Nephron (organoid): ENCODE measurements around the gene MEMO1.
"Not testable (repeated sequence)": the region's sequence is repeated elsewhere in the genome, so short reads cannot be mapped to it uniquely, and the experiment has no call there.

Experiments
- H3K27ac Mint-ChIP-seq, 3 experiments: 2 replicates each; pipeline ENCODE4 v1.8.0; 2020; ENCODE audit warnings: mixed read lengths in 3 of 3, mild to moderate bottlenecking in 2 of 3, moderate library complexity in 1 of 3
- H3K27me3 Mint-ChIP-seq: 2 replicates; pipeline ENCODE4 v1.8.0; 2021; ENCODE audit warnings: low read depth, mild to moderate bottlenecking, moderate library complexity, mixed read lengths
- H3K36me3 Mint-ChIP-seq: 2 replicates; pipeline ENCODE4 v1.8.0; 2020; ENCODE audit warnings: low read depth, mixed read lengths
- H3K4me1 Mint-ChIP-seq: 2 replicates; pipeline ENCODE4 v1.8.0; 2020; ENCODE audit warnings: mixed read lengths
- H3K4me3 Mint-ChIP-seq, 3 experiments: 2 replicates each; pipeline ENCODE4 v1.8.0; 2020; ENCODE audit warnings: mild to moderate bottlenecking in 3 of 3, mixed read lengths in 3 of 3, moderate library complexity in 2 of 3
- H3K9me3 Mint-ChIP-seq: 2 replicates; pipeline ENCODE4 v1.8.0; 2020; ENCODE audit warnings: mixed read lengths
- TF ChIP-seq, protein P1 (sequence below), 3 experiments: fragments of 200-600 bp; sonication (generic); IDR thresholded peaks; one replicate each; pipeline ENCODE4 v1.5.0; 2021; ENCODE audit warnings: antibody characterized with exemption in 3 of 3; ENCODE audit not compliant: unreplicated experiment in 3 of 3

MEMO1 gene

DNA sequence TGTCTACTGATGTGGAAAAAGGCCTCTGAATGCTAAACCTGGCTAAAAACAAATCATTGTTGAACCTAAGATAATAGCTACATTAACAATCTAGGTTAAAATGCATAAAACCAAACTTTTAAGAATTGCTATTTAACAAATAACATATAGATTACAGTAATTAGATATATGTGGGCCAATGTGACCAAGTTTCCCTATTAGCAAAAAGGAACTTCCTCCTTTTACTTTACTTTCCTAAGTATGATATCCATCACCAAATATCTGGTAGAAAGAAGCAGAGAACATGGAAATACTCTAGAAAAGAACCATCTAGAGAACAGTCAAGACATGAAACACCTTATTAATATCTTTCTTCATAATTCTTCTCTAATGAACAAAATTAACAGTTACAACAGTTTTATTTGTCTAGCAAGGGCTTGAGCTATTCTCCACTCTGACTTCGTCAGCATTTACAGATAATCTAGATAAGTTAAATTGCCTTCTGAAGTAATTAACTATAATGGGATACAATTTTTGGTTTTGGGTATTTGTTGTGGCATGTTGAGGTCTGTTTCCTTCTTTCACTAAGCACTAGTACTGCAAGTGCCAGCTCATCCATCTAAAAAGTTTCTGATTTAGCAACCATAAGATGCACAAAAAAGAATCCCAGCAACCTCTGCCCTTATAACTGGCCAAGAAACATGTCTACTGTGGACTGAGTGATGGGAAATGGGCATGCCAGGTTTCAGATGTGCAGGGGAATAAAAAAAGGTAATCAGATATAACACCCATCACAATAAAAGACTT is 53.3 kb downstream of the MEMO1 start:
- TF ChIP-seq, protein P1, sequence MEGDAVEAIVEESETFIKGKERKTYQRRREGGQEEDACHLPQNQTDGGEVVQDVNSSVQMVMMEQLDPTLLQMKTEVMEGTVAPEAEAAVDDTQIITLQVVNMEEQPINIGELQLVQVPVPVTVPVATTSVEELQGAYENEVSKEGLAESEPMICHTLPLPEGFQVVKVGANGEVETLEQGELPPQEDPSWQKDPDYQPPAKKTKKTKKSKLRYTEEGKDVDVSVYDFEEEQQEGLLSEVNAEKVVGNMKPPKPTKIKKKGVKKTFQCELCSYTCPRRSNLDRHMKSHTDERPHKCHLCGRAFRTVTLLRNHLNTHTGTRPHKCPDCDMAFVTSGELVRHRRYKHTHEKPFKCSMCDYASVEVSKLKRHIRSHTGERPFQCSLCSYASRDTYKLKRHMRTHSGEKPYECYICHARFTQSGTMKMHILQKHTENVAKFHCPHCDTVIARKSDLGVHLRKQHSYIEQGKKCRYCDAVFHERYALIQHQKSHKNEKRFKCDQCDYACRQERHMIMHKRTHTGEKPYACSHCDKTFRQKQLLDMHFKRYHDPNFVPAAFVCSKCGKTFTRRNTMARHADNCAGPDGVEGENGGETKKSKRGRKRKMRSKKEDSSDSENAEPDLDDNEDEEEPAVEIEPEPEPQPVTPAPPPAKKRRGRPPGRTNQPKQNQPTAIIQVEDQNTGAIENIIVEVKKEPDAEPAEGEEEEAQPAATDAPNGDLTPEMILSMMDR (IDR thresholded peaks at IDR 0.05; ENCODE audit: unreplicated experiment in 3 of 3) = no peak
- H3K9me3 Mint-ChIP-seq = no peaks in the 10 kb centered on the region
- H3K27ac Mint-ChIP-seq = no peak overlapping the region
- no peak overlapping the region for H3K4me3 Mint-ChIP-seq
- no peaks in the 10 kb centered on the region for H3K27me3 Mint-ChIP-seq
- H3K36me3 Mint-ChIP-seq = peaks cover 9% of the 10 kb centered on the region
- H3K4me1 Mint-ChIP-seq = no peaks in the 10 kb centered on the region

DNA sequence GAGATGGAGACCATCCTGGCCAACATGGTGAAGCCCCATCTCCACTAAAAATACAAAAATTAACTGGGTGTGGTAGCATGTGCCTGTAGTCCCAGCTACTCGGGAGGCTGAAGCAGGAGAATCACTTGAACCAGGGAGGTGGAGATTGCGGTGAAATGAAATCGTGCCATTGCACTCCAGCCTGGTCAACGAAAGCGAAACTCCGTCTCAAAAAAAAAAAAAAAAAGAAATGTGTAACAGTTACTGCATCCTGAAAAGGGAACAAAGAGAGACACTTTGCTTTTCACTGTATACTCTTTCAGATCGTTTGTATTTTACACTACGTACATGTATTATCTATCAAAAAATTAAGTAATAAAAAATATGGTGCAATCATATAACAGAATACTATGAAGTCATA is 53.9 kb downstream of the MEMO1 start:
- not testable (repeated sequence) for H3K4me3 Mint-ChIP-seq, H3K27ac Mint-ChIP-seq, H3K9me3 Mint-ChIP-seq, H3K36me3 Mint-ChIP-seq, H3K27me3 Mint-ChIP-seq, H3K4me1 Mint-ChIP-seq

- peaks cover 9% of the 10 kb centered on the region for H3K36me3 Mint-ChIP-seq
- no peaks in the 10 kb centered on the region for H3K27me3 Mint-ChIP-seq
- H3K4me1 Mint-ChIP-seq = no peaks in the 10 kb centered on the region
- no peak overlapping the region for H3K4me3 Mint-ChIP-seq
- H3K9me3 Mint-ChIP-seq = no peaks in the 10 kb centered on the region
- TF ChIP-seq, protein P1 (IDR thresholded peaks at IDR 0.05; ENCODE audit: unreplicated experiment in 3 of 3) = no peak
- H3K27ac Mint-ChIP-seq = no peak overlapping the region
These were observed 54.5 kb downstream of the MEMO1 start for GRCh38 chr2:31956312-31956711.

GRCh38 chr2:31953095-31953494 is 57.7 kb downstream of the MEMO1 start:
- not testable (repeated sequence) for H3K36me3 Mint-ChIP-seq, H3K4me3 Mint-ChIP-seq, H3K9me3 Mint-ChIP-seq, H3K27me3 Mint-ChIP-seq, H3K4me1 Mint-ChIP-seq, H3K27ac Mint-ChIP-seq

GRCh38 chr2:31950946-31951562 is 59.8 kb downstream of the MEMO1 start:
- Mint-ChIP-seq H3K36me3 (peaks cover 9% of the 10 kb centered on the region), H3K9me3 (no peaks in the 10 kb centered on the region), H3K27ac (no peak overlapping the region), H3K4me1 (peaks cover 6% of the 10 kb centered on the region), H3K4me3 (no peak overlapping the region), H3K27me3 (no peaks in the 10 kb centered on the region)
- TF ChIP-seq, protein P1 (IDR thresholded peaks at IDR 0.05; ENCODE audit: unreplicated experiment in 3 of 3) = no peak

- Mint-ChIP-seq H3K4me3 (no peak overlapping the region), H3K27ac (no peak overlapping the region), H3K36me3 (peaks cover 15% of the 10 kb centered on the region), H3K9me3 (no peaks in the 10 kb centered on the region), H3K4me1 (peaks cover 19% of the 10 kb centered on the region), H3K27me3 (no peaks in the 10 kb centered on the region)
- TF ChIP-seq, protein P1 (IDR thresholded peaks at IDR 0.05; ENCODE audit: unreplicated experiment in 3 of 3) = no peak
These were observed 62.9 kb downstream of the MEMO1 start for GRCh38 chr2:31947871-31948270.

- Mint-ChIP-seq H3K4me3 (no peak overlapping the region), H3K9me3 (no peaks in the 10 kb centered on the region)
These were observed 64.0 kb downstream of the MEMO1 start for GRCh38 chr2:31946838-31947237.

More at GRCh38 chr2:31946838-31947237, 64.0 kb downstream of the MEMO1 start:
- TF ChIP-seq, protein P1 (IDR thresholded peaks at IDR 0.05; ENCODE audit: unreplicated experiment in 3 of 3) = no peak
- Mint-ChIP-seq H3K27ac (no peak overlapping the region), H3K36me3 (peaks cover 18% of the 10 kb centered on the region), H3K27me3 (no peaks in the 10 kb centered on the region), H3K4me1 (peaks cover 19% of the 10 kb centered on the region)
